Ovary (tissue), 9 donors: ENCODE data around the gene NACAD. TPM values are rescaled to one million over a fixed set of nuclear protein-coding genes. Genes with fewer than 3 reads are reported as not detected.

ENCODE experiments used
- DNase-seq, 5 donors: peaks; one replicate each; pipeline ENCODE4 v3.0.0-alpha.2; 2019 to 2020
- H3K27ac ChIP-seq, 2 donors: fragments of 200-600 bp; one replicate each; pipeline versions ENCODE4 v1.5.1 to v1.8.0; 2019 to 2022
- H3K27me3 ChIP-seq: fragments of 200-600 bp; one replicate; pipeline ENCODE4 v1.8.0; 2022
- H3K36me3 ChIP-seq: fragments of 200-600 bp; sonication (generic); one replicate; pipeline ENCODE4 v1.5.1; 2019
- H3K4me1 ChIP-seq: one replicate; pipeline ENCODE4 v1.8.1; 2013; ENCODE audit warnings: mild to moderate bottlenecking, moderate library complexity; ENCODE audit not compliant: insufficient read depth
- H3K4me3 ChIP-seq: fragments of 200-600 bp; sonication (generic); one replicate; pipeline ENCODE4 v1.5.1; 2017
- H3K9me3 ChIP-seq, 2 donors: fragments of 200-600 bp in 1 of 2; sonication (generic) in 1 of 2; one replicate each; pipeline versions ENCODE4 v1.5.1 to v1.8.1; 2013 to 2019; ENCODE audit warnings: mild to moderate bottlenecking in 1 of 2, moderate library complexity in 1 of 2
- EP300 ChIP-seq: sonication (generic); formaldehyde crosslinking; IDR thresholded peaks from one replicate; pipeline ENCODE4 v1.6.1; 2017; ENCODE audit warnings: antibody characterized with exemption
- POLR2A ChIP-seq: fragments of 450-650 bp; IDR thresholded peaks from one replicate; pipeline ENCODE4 v1.6.1; 2017; ENCODE audit warnings: antibody characterized with exemption, mild to moderate bottlenecking, moderate library complexity
- WGBS, 3 donors: extraction: QIAGEN DNeasy Blood & Tissue Kit in 1 of 3; methylation state at CpG; one replicate each; pipeline versions ENCODE4 v1.1.5 to v1.1.7; 2013 to 2017; 5-methylcytosine and 5-hydroxymethylcytosine counted together
- intact Hi-C, 4 donors: fragments of 100-400 bp; cut with DNase I; formaldehyde crosslinking; loops; one replicate each; pipeline versions ENCODE4 v1.11.0 to v1.15.1; 2022 to 2023
- polyA plus RNA-seq, 2 donors: library from polyadenylated mRNA; stranded (reverse); fragments of 200-250 nt in 1 of 2; fragments of 350-450 nt in 1 of 2; fragmentation: Illumina TruSeq in 1 of 2; extraction: RNeasy Lipid Tissue Mini Kit (QIAGEN cat#74804) in 1 of 2; gene quantifications; one replicate each; pipeline ENCODE4 v1.2.3, GENCODE V29; 2013 to 2014
- total RNA-seq, 7 donors: library from RNA; depleted of rRNA in 2 of 7; stranded (reverse); fragments of >200 nt in 2 of 7; fragmentation: NEBNext Ultra II Directional in 3 of 7; extraction: Animal tissue kit (Norgen Biotek cat#: 25700) in 3 of 7; gene quantifications; one replicate each; pipeline versions ENCODE4 v1.1.0 to v1.2.4, GENCODE V29; 2016 to 2023
- TF ChIP-seq, protein P1 (sequence below), 3 donors: fragments of 450-650 bp in 2 of 3; fragments of 200-600 bp in 1 of 3; IDR thresholded peaks; one replicate each; pipeline versions ENCODE4 v1.5.1 to v1.8.0; 2016 to 2022; ENCODE audit warnings: antibody characterized with exemption in 3 of 3, mild to moderate bottlenecking in 1 of 3
- donor health status: DM: no; HTN: no; CAD: no; lungs with moderate emphysema.
- donor health status: DM: no; HTN: no; CAD: no.
- donor health status: Bipolar disorder and iron deficiency.
- donor health status: DM: yes; HTN: yes; CAD: no.
- donor health status: DM: no; HTN: no; CAD: no.
- donor health status: DM: yes; HTN: yes; CAD: no.

The NACAD gene
- total and polyA plus RNA-seq, 9 donors = 4.1 to 24.1 (median 11.0) TPM

GRCh38 chr7:45074528-45075354 is 14.0 kb downstream of the NACAD start:
- H3K27me3 ChIP-seq = no peaks in the 10 kb centered on the region
- no peaks in the 10 kb centered on the region for H3K9me3 ChIP-seq
- no peak overlapping the region for H3K4me3 ChIP-seq
- intact Hi-C loops = no loop called here
- H3K4me1 ChIP-seq = no peaks in the 10 kb centered on the region
- no peak for TF ChIP-seq EP300
- no peaks in the 10 kb centered on the region for H3K36me3 ChIP-seq
- DNase-seq = no peak
- 82 to 86% (median 86%) methylated on average over 14 to 16 of the region's 16 CpGs for WGBS, 3 donors
- no peak overlapping the region for H3K27ac ChIP-seq

- Histone ChIP-seq H3K27me3 (no peaks in the 10 kb centered on the region), H3K9me3 (no peaks in the 10 kb centered on the region), H3K36me3 (no peaks in the 10 kb centered on the region), H3K27ac (no peak overlapping the region), H3K4me3 (no peak overlapping the region), H3K4me1 (no peaks in the 10 kb centered on the region)
- no peak for TF ChIP-seq EP300
- TF ChIP-seq, protein P1, sequence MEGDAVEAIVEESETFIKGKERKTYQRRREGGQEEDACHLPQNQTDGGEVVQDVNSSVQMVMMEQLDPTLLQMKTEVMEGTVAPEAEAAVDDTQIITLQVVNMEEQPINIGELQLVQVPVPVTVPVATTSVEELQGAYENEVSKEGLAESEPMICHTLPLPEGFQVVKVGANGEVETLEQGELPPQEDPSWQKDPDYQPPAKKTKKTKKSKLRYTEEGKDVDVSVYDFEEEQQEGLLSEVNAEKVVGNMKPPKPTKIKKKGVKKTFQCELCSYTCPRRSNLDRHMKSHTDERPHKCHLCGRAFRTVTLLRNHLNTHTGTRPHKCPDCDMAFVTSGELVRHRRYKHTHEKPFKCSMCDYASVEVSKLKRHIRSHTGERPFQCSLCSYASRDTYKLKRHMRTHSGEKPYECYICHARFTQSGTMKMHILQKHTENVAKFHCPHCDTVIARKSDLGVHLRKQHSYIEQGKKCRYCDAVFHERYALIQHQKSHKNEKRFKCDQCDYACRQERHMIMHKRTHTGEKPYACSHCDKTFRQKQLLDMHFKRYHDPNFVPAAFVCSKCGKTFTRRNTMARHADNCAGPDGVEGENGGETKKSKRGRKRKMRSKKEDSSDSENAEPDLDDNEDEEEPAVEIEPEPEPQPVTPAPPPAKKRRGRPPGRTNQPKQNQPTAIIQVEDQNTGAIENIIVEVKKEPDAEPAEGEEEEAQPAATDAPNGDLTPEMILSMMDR (IDR thresholded peaks at IDR 0.05) = no peak
- TF ChIP-seq POLR2A = no peak
- intact Hi-C loops = no loop called here
- no peak for DNase-seq
- 80 to 86% (median 84%) methylated on average over 15 of the region's 15 CpGs for WGBS, 3 donors
Measured at GRCh38 chr7:45073786-45074527, 14.8 kb downstream of the NACAD start.

DNA sequence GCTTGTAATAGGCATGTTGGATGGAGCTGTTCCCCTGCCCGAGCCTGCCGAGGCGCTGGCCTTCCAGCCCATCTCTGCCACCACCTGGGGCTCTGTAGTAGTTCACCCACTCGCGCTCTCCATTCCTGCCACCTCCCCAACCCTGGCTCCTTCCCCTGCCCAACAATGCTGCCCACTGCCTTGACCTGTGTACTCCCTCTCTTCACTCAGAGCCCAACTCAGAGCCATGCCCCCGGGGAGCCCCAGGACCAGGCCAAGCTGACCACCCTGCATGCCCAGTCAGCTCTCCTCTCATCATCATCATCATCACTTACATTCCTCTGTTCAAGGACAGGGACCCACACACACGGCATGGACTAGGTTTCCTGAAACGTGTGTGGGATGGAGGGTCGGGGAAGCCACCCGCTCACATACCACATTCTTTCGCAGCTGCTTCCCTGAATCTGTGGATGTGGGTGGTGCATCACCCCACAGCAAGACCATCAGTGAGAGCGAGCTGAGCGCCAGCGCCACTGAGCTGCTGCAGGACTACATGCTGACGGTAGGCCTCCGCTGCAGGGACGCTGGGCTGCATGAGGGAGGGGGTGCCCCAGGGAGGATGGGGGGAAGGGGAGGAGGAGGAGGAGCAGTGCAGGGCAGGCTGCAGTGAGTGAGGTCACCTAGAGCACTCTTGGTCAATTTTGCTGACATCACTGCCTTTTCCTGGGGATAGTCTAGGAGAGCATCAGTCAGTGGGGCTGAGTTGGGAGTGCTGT is 15.6 kb downstream of the NACAD start:
- intact Hi-C loops = no loop called here
- Histone ChIP-seq H3K9me3 (no peaks in the 10 kb centered on the region), H3K27me3 (no peaks in the 10 kb centered on the region), H3K4me3 (no peak overlapping the region), H3K27ac (no peak overlapping the region), H3K4me1 (no peaks in the 10 kb centered on the region), H3K36me3 (no peaks in the 10 kb centered on the region)
- no peak for TF ChIP-seq POLR2A
- no peak for TF ChIP-seq EP300
- TF ChIP-seq, protein P1 (IDR thresholded peaks at IDR 0.05) = no peak
- WGBS, 3 donors = 62 to 81% (median 72%) methylated on average over 17 of the region's 17 CpGs
- DNase-seq = no peak

DNA sequence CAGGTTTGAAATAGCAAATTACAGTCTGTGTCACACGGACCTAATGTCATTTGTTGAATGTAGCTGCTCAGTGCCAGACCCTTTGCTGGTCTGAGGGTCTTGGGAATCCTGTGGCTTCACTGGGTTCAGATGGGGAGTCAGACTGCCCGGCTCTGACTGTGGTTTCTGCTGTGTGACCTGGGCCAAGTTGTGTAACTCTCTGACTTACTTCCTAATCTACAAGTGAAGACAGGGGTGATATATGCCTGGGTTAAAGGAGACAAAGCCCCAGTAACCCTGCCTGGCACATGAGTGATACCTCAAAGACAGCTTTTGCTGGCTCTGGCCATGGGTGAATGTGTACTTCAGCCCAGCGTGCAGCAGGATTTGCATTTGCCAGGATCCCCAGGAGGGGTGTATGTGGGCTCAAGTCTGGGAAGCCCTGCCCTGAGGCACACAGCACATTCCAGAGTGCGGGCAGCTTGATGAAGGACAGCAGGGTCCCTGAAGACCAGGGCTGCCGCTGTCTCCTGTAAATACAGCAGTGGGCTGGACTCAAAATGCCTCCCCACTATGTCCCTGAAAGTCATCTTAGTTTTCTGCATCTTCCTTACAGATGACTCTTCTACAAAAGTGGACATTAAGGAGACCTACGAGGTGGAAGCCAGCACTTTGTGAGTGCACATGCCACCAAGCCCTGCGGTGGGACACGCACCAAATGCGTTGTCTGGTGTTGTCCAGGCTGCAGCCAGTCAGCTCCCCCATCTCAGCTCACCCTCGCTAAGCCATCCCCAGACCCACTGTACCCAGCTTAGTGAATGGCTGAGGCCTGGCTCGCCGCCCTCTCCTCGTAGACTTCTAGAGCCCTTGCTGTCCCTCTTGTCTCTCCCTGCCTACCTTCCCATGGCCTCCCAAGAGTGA is 16.4 kb downstream of the NACAD start:
- H3K9me3 ChIP-seq = no peaks in the 10 kb centered on the region
- WGBS, 3 donors = 85 to 89% (median 86%) methylated on average over 13 of the region's 13 CpGs
- H3K4me3 ChIP-seq = no peak overlapping the region
- H3K4me1 ChIP-seq = no peaks in the 10 kb centered on the region
- no peaks in the 10 kb centered on the region for H3K36me3 ChIP-seq
- H3K27ac ChIP-seq = no peak overlapping the region
- TF ChIP-seq EP300 (no peak), POLR2A (no peak)
- TF ChIP-seq, protein P1 (IDR thresholded peaks at IDR 0.05) = no peak
- DNase-seq = no peak
- H3K27me3 ChIP-seq = no peaks in the 10 kb centered on the region
- intact Hi-C loops = no loop called here
